Muscle of leg (tissue), 11 donors: ENCODE results near the gene MCCD1. TPM values are rescaled to one million over a fixed set of nuclear protein-coding genes. Genes with fewer than 3 reads are reported as not detected.
A peak's percentile ranks its signal among the peaks of the same experiment; 100 is the strongest.

Experiments used
- DNase-seq: peaks from one replicate; pipeline ENCODE4 v3.0.0; 2013
- H3K27ac ChIP-seq: one replicate; pipeline ENCODE4 v1.5.1; 2013; ENCODE audit warnings: mild to moderate bottlenecking, low read length, control low read depth
- H3K27me3 ChIP-seq: one replicate; pipeline ENCODE4 v1.6.1; 2013; ENCODE audit warnings: low read length; ENCODE audit not compliant: control insufficient read depth, insufficient read depth
- H3K36me3 ChIP-seq: one replicate; pipeline ENCODE4 v1.6.1; 2013; ENCODE audit warnings: low read length; ENCODE audit not compliant: control insufficient read depth, insufficient read depth
- H3K4me1 ChIP-seq: one replicate; pipeline ENCODE4 v1.6.1; 2013; ENCODE audit warnings: low read length; ENCODE audit not compliant: control insufficient read depth, insufficient read depth
- H3K4me3 ChIP-seq: one replicate; pipeline ENCODE4 v1.5.1; 2013; ENCODE audit warnings: low read length, control low read depth
- H3K9me3 ChIP-seq: replicated peaks from 2 replicates; pipeline ENCODE4 v1.6.1; 2013; ENCODE audit warnings: low read depth, low read length; ENCODE audit not compliant: control insufficient read depth
- WGBS: methylation state at CpG from one replicate; pipeline ENCODE4 v1.1.5; 2013; ENCODE audit warnings: missing lambda C conversion rate; ENCODE audit not compliant: insufficient coverage; 5-methylcytosine and 5-hydroxymethylcytosine counted together
- polyA plus RNA-seq, 8 donors: library from polyadenylated mRNA; unstranded; fragments of 120-200 nt; gene quantifications; one replicate each; pipeline versions ENCODE4 v1.2.1 to v1.2.3, GENCODE V29; 2013; ENCODE audit warnings: inconsistent platforms in 1 of 8, low replicate concordance in 1 of 8; ENCODE audit not compliant: insufficient read length in 8 of 8, insufficient read depth in 1 of 8
- total RNA-seq: library from RNA; stranded (reverse); fragments of 120-200 nt; gene quantifications from one replicate; pipeline ENCODE4 v1.2.4, GENCODE V29; 2013

The MCCD1 gene
- total and polyA plus RNA-seq, 9 donors = not detected

DNA sequence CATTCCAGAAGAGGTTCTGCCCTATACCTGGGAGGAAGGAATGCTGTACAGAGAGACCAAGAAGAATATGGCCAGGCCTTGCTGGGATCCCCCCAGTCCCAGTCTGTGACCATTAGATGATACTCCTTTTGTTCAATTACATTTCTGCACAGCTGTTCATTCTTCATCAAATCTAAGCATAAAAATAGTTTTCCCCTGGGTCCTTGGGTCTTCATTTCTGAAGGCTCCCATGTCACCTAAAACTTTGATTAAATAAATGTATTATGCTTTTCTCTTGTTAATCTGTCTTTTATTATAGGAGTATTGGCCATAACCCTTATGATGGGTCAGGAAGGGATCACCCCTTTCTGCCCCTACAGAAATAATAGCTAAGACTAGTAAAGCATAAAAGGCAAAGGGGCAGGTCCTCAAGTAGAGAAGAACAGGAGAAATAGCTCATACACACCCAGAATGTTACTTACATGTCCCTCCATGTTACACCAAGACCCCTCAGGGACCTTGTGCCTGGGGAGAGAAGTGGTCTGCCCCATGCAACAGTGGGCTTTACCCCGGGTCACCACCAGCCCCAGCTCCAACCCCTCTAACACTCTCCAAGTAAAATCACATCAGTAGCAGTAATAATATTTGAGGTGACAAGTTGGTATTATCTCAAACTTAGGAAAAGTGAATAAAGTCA lies 41.2 kb downstream of the MCCD1 start:
- H3K9me3 ChIP-seq = no peaks in the 10 kb centered on the region
- H3K27me3 ChIP-seq = no peaks in the 10 kb centered on the region
- H3K36me3 ChIP-seq = no peaks in the 10 kb centered on the region
- H3K27ac ChIP-seq = no peak overlapping the region
- DNase-seq = no peak
- WGBS = no CpG with 5 or more reads among the region's 1 CpG
- peaks cover under 1% of the 10 kb centered on the region for H3K4me1 ChIP-seq
- no peak overlapping the region for H3K4me3 ChIP-seq

DNA sequence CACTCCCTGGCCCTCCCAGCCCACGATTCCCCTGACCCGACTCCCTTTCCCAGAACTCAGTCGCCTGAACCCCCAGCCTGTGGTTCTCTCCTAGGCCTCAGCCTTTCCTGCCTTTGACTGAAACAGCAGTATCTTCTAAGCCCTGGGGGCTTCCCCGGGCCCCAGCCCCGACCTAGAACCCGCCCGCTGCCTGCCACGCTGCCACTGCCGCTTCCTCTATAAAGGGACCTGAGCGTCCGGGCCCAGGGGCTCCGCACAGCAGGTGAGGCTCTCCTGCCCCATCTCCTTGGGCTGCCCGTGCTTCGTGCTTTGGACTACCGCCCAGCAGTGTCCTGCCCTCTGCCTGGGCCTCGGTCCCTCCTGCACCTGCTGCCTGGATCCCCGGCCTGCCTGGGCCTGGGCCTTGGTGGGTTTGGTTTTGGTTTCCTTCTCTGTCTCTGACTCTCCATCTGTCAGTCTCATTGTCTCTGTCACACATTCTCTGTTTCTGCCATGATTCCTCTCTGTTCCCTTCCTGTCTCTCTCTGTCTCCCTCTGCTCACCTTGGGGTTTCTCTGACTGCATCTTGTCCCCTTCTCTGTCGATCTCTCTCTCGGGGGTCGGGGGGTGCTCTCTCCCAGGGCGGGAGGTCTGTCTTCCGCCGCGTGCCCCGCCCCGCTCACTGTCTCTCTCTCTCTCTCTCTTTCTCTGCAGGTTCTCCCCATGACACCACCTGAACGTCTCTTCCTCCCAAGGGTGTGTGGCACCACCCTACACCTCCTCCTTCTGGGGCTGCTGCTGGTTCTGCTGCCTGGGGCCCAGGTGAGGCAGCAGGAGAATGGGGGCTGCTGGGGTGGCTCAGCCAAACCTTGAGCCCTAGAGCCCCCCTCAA lies 43.5 kb downstream of the MCCD1 start, which contains the start of gene LTA:
Gene LTA, plus strand, starts transcription at position 249 of the 871 bp plus-strand sequence. Its CDS starts 454 bp downstream, at position 703.
- Histone ChIP-seq H3K4me1 (peaks cover 2% of the 10 kb centered on the region), H3K27me3 (no peaks in the 10 kb centered on the region), H3K27ac (no peak within 1 kb of the TSS), H3K4me3 (no peak within 1 kb of the TSS), H3K36me3 (no peaks in the 10 kb centered on the region), H3K9me3 (no peaks in the 10 kb centered on the region)
- WGBS = 81% methylated on average over 19 of the region's 27 CpGs
- DNase-seq = no peak

DNA sequence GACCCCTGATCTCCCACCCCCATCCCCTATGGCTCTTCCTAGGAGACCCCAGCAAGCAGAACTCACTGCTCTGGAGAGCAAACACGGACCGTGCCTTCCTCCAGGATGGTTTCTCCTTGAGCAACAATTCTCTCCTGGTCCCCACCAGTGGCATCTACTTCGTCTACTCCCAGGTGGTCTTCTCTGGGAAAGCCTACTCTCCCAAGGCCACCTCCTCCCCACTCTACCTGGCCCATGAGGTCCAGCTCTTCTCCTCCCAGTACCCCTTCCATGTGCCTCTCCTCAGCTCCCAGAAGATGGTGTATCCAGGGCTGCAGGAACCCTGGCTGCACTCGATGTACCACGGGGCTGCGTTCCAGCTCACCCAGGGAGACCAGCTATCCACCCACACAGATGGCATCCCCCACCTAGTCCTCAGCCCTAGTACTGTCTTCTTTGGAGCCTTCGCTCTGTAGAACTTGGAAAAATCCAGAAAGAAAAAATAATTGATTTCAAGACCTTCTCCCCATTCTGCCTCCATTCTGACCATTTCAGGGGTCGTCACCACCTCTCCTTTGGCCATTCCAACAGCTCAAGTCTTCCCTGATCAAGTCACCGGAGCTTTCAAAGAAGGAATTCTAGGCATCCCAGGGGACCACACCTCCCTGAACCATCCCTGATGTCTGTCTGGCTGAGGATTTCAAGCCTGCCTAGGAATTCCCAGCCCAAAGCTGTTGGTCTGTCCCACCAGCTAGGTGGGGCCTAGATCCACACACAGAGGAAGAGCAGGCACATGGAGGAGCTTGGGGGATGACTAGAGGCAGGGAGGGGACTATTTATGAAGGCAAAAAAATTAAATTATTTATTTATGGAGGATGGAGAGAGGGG lies 44.7 kb downstream of the MCCD1 start:
- no peak overlapping the region for H3K4me3 ChIP-seq
- 83% methylated on average over 9 of the region's 9 CpGs for WGBS
- no peak for DNase-seq
- no peaks in the 10 kb centered on the region for H3K36me3 ChIP-seq
- no peak overlapping the region for H3K27ac ChIP-seq
- H3K27me3 ChIP-seq = peaks cover 3% of the 10 kb centered on the region
- H3K4me1 ChIP-seq = peaks cover 2% of the 10 kb centered on the region
- no peaks in the 10 kb centered on the region for H3K9me3 ChIP-seq

DNA sequence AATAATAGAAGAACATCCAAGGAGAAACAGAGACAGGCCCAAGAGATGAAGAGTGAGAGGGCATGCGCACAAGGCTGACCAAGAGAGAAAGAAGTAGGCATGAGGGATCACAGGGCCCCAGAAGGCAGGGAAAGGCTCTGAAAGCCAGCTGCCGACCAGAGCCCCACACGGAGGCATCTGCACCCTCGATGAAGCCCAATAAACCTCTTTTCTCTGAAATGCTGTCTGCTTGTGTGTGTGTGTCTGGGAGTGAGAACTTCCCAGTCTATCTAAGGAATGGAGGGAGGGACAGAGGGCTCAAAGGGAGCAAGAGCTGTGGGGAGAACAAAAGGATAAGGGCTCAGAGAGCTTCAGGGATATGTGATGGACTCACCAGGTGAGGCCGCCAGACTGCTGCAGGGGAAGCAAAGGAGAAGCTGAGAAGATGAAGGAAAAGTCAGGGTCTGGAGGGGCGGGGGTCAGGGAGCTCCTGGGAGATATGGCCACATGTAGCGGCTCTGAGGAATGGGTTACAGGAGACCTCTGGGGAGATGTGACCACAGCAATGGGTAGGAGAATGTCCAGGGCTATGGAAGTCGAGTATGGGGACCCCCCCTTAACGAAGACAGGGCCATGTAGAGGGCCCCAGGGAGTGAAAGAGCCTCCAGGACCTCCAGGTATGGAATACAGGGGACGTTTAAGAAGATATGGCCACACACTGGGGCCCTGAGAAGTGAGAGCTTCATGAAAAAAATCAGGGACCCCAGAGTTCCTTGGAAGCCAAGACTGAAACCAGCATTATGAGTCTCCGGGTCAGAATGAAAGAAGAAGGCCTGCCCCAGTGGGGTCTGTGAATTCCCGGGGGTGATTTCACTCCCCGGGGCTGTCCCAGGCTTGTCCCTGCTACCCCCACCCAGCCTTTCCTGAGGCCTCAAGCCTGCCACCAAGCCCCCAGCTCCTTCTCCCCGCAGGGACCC lies 45.6 kb downstream of the MCCD1 start:
- WGBS = 72% methylated on average over 13 of the region's 14 CpGs
- Histone ChIP-seq H3K27ac (no peak overlapping the region), H3K4me3 (no peak overlapping the region)

DNA sequence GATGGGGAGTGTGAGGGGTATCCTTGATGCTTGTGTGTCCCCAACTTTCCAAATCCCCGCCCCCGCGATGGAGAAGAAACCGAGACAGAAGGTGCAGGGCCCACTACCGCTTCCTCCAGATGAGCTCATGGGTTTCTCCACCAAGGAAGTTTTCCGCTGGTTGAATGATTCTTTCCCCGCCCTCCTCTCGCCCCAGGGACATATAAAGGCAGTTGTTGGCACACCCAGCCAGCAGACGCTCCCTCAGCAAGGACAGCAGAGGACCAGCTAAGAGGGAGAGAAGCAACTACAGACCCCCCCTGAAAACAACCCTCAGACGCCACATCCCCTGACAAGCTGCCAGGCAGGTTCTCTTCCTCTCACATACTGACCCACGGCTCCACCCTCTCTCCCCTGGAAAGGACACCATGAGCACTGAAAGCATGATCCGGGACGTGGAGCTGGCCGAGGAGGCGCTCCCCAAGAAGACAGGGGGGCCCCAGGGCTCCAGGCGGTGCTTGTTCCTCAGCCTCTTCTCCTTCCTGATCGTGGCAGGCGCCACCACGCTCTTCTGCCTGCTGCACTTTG lies 46.7 kb downstream of the MCCD1 start, which contains the start of gene TNF:
Gene TNF, plus strand, starts transcription at position 231 of the 567 bp plus-strand sequence. Its CDS starts 177 bp downstream, at position 408.
- no peak within 1 kb of the TSS for H3K27ac ChIP-seq
- peak; percentile 73 for DNase-seq
- H3K27me3 ChIP-seq = peaks cover 3% of the 10 kb centered on the region
- peak within 1 kb of the TSS; percentile 18 for H3K4me3 ChIP-seq
- WGBS = 52% methylated on average over 14 of the region's 19 CpGs
- peaks cover 6% of the 10 kb centered on the region for H3K4me1 ChIP-seq
- no peaks in the 10 kb centered on the region for H3K9me3 ChIP-seq
- no peaks in the 10 kb centered on the region for H3K36me3 ChIP-seq

More for the DNA sequence above, 45.6 kb downstream of the MCCD1 start:
- Histone ChIP-seq H3K9me3 (no peaks in the 10 kb centered on the region), H3K4me1 (peaks cover 2% of the 10 kb centered on the region), H3K36me3 (no peaks in the 10 kb centered on the region), H3K27me3 (peaks cover 3% of the 10 kb centered on the region)
- DNase-seq = no peak

DNA sequence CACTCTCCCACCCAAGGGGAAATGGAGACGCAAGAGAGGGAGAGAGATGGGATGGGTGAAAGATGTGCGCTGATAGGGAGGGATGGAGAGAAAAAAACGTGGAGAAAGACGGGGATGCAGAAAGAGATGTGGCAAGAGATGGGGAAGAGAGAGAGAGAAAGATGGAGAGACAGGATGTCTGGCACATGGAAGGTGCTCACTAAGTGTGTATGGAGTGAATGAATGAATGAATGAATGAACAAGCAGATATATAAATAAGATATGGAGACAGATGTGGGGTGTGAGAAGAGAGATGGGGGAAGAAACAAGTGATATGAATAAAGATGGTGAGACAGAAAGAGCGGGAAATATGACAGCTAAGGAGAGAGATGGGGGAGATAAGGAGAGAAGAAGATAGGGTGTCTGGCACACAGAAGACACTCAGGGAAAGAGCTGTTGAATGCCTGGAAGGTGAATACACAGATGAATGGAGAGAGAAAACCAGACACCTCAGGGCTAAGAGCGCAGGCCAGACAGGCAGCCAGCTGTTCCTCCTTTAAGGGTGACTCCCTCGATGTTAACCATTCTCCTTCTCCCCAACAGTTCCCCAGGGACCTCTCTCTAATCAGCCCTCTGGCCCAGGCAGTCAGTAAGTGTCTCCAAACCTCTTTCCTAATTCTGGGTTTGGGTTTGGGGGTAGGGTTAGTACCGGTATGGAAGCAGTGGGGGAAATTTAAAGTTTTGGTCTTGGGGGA lies 47.4 kb downstream of the MCCD1 start:
- Histone ChIP-seq H3K27me3 (peaks cover 3% of the 10 kb centered on the region), H3K9me3 (no peaks in the 10 kb centered on the region), H3K36me3 (no peaks in the 10 kb centered on the region), H3K4me1 (peaks cover 10% of the 10 kb centered on the region), H3K4me3 (peak overlapping the region; percentile 18), H3K27ac (no peak overlapping the region)
- DNase-seq = no peak
- WGBS = 72% methylated on average over 5 of the region's 8 CpGs

DNA sequence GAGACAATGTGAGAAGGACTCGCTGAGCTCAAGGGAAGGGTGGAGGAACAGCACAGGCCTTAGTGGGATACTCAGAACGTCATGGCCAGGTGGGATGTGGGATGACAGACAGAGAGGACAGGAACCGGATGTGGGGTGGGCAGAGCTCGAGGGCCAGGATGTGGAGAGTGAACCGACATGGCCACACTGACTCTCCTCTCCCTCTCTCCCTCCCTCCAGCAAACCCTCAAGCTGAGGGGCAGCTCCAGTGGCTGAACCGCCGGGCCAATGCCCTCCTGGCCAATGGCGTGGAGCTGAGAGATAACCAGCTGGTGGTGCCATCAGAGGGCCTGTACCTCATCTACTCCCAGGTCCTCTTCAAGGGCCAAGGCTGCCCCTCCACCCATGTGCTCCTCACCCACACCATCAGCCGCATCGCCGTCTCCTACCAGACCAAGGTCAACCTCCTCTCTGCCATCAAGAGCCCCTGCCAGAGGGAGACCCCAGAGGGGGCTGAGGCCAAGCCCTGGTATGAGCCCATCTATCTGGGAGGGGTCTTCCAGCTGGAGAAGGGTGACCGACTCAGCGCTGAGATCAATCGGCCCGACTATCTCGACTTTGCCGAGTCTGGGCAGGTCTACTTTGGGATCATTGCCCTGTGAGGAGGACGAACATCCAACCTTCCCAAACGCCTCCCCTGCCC lies 48.3 kb downstream of the MCCD1 start:
- Histone ChIP-seq H3K4me1 (peaks cover 17% of the 10 kb centered on the region), H3K9me3 (no peaks in the 10 kb centered on the region), H3K27ac (no peak overlapping the region), H3K4me3 (no peak overlapping the region), H3K27me3 (peaks cover 12% of the 10 kb centered on the region), H3K36me3 (no peaks in the 10 kb centered on the region)
- DNase-seq = no peak
- WGBS = 92% methylated on average over 13 of the region's 19 CpGs

DNA sequence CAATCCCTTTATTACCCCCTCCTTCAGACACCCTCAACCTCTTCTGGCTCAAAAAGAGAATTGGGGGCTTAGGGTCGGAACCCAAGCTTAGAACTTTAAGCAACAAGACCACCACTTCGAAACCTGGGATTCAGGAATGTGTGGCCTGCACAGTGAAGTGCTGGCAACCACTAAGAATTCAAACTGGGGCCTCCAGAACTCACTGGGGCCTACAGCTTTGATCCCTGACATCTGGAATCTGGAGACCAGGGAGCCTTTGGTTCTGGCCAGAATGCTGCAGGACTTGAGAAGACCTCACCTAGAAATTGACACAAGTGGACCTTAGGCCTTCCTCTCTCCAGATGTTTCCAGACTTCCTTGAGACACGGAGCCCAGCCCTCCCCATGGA lies 48.8 kb downstream of the MCCD1 start:
- Histone ChIP-seq H3K36me3 (no peaks in the 10 kb centered on the region), H3K27ac (no peak overlapping the region), H3K9me3 (no peaks in the 10 kb centered on the region), H3K4me1 (peaks cover 17% of the 10 kb centered on the region), H3K4me3 (no peak overlapping the region), H3K27me3 (peaks cover 14% of the 10 kb centered on the region)
- DNase-seq = no peak
- 78% methylated on average over 2 of the region's 3 CpGs for WGBS
